SK-N-MC (cell line): ENCODE results near the gene TREM1.

ENCODE experiments used
- EZH2 ChIP-seq: fragments of 200-600 bp; sonication (generic); IDR thresholded peaks from one replicate; pipeline ENCODE4 v1.6.1; 2017; ENCODE audit warnings: antibody characterized with exemption
- POLR2AphosphoS5 ChIP-seq: IDR thresholded peaks from 2 replicates; pipeline ENCODE4 v1.6.1; 2012; ENCODE audit warnings: mild to moderate bottlenecking, low read depth, low read length, borderline replicate concordance

DNA sequence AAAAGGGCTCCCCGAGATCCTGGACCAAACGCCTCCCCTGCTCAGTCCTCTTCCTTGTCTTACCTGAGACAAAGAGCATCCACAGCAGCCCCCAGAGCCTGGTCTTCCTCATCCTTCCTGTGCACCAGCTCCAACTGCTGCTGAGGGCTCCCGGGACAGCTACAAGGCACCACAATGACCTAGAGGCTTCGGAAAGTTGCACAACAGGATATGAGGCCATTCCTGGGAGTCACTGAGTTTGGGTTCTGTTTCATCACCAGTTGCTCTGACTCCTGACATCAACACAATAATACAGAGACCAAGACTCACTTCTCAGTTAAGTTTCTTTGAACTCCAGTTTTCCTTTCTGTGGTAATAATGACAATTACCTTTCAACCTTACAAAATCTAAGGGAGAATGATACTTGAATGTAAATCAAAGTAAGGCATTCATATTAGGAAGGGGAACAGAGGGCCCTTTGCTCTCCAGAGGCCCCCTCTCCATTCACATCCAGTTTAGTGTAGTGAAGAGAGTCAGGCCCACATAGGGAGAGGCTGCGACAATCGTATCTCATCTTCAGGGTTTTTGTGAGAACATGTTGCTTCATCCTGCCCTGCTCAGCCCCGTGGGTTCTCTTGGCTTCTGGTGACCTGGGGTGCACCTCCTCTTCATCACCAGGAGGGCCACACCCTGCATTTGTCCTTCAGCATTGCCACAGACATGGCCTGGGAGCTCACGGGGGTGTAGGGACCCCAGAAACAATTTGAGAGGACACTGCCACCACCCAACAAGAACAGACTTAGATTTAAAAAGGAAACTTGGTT lies at the start of gene TREM1:
- TF ChIP-seq POLR2AphosphoS5 (no peak), EZH2 (no peak)
